ENCODE data around the gene DYRK3. TPM values are rescaled to one million over a fixed set of nuclear protein-coding genes. Genes with fewer than 3 reads are reported as not detected.
"Not testable (repeated sequence)": the region's sequence is repeated elsewhere in the genome, so short reads cannot be mapped to it uniquely, and the experiment has no call there.

DYRK3 gene
- total and polyA plus RNA-seq, 5 donors: 15.7 to 29.8 (median 22.5) TPM

DNA sequence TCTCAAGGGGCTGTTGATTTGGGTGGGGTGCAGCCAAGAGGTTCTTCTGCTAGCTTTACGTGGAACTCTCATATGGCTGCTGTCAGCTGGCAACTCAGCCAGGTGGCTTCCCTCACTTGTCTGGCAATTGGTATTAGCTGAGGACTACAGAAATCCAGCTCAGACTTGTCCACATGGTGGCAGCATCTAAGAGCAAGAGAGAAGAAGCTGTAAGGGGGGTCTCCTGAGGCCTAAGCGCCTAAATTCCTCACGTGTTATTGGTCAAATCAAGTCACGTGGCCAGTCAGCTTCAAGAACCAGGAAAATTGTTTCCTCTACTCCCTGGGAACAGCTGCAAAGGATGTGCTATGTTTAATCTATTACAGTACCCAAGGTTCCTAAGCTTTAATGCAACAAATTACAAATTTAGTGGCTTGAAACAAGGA lies 4.2 kb upstream of the DYRK3 start:
- H3K27me3 ChIP-seq (ENCODE audit: control insufficient read depth, insufficient read depth): no peaks in the 10 kb centered on the region
- H3K4me1 ChIP-seq (ENCODE audit: control insufficient read depth, insufficient read depth, low read length): peaks cover 2% of the 10 kb centered on the region
- no peak overlapping the region for H3K4me3 ChIP-seq (ENCODE audit: low read length)
- H3K9me3 ChIP-seq (ENCODE audit: control insufficient read depth, low read length): no peaks in the 10 kb centered on the region
- DNase-seq: peak; percentile 72 to 83 (median 80)
- 16% methylated on average over 4 of the region's 4 CpGs for WGBS
- intact Hi-C loops (cut with DNase I): loop anchor here in 3 of 4 donors (5.0 to 10.0 kb wide), 4 partner anchors 104 to 354 kb away; no protein-coding TSS in a partner anchor
- H3K27ac ChIP-seq (ENCODE audit: low read length): no peak overlapping the region
- peak in 1 of 2 donors; percentile 30 for ATAC-seq

GRCh38 chr1:206633708-206634121 lies 1.6 kb upstream of the DYRK3 start:
- peaks cover 2% of the 10 kb centered on the region for H3K4me1 ChIP-seq (ENCODE audit: control insufficient read depth, insufficient read depth, low read length)
- intact Hi-C loops (cut with DNase I): loop anchor here in 3 of 4 donors (2.0 to 10.0 kb wide), 6 partner anchors 29 to 351 kb away; no protein-coding TSS in a partner anchor
- no peak overlapping the region for H3K27ac ChIP-seq (ENCODE audit: low read length)
- DNase-seq (no peak), ATAC-seq (peak in 1 of 2 donors; percentile 4)
- no peak overlapping the region for H3K4me3 ChIP-seq (ENCODE audit: low read length)
- WGBS: 58% methylated on average over 9 of the region's 9 CpGs
- H3K9me3 ChIP-seq (ENCODE audit: control insufficient read depth, low read length): no peaks in the 10 kb centered on the region
- H3K27me3 ChIP-seq (ENCODE audit: control insufficient read depth, insufficient read depth): no peaks in the 10 kb centered on the region

DNA sequence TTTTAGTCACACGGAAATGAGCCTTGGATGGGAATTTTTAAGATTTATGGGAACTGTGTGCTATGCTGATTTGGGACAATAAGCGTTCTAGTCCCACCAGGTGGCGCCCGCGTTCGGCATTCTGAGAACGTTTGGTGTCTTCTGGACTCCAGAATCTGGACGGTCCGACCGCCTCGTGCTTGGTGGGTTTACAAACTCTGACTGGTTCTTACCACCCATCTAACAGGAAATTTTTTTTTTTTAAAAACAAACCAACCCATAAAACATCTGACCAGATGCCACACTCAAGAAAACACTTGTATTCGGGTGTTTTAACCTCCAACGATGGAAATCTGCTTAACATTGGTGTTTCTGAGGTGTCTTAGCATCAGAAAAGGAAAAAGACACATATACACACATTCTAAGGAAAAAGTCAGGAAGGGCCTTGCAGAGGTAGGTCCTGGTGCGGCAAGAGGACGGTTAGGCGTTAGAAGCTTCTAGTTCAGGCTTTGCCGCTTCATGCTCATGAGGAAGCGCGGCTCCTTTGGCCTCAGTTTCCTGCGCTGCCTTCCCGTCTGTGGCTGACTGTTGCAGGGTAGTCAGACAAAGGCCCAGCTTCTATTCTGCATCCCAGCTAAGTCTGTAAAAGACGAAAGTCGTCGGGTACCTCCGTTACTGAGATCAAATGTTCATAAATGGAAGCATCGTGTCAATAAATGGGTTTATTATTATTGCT lies 814 bp upstream of the DYRK3 start:
- H3K9me3 ChIP-seq (ENCODE audit: control insufficient read depth, low read length): no peaks in the 10 kb centered on the region
- peaks cover 2% of the 10 kb centered on the region for H3K4me1 ChIP-seq (ENCODE audit: control insufficient read depth, insufficient read depth, low read length)
- no peaks in the 10 kb centered on the region for H3K27me3 ChIP-seq (ENCODE audit: control insufficient read depth, insufficient read depth)
- WGBS: 9% methylated on average over 26 of the region's 26 CpGs
- DNase-seq: peak; percentile 94 to 98 (median 97)
- peak; percentile 76 for ATAC-seq
- peak overlapping the region; percentile 68 for H3K27ac ChIP-seq (ENCODE audit: low read length)
- intact Hi-C loops (cut with DNase I): loop anchor here (2.0 to 10.0 kb wide), 6 partner anchors 28 to 350 kb away; no protein-coding TSS in a partner anchor
- H3K4me3 ChIP-seq (ENCODE audit: low read length): peak overlapping the region; percentile 67

- H3K9me3 ChIP-seq (ENCODE audit: control insufficient read depth, low read length): no peaks in the 10 kb centered on the region
- WGBS: 2% methylated on average over 14 of the region's 14 CpGs
- no peak overlapping the region for H3K27ac ChIP-seq (ENCODE audit: low read length)
- intact Hi-C loops (cut with DNase I): loop anchor here in 3 of 4 donors (2.0 to 10.0 kb wide), 5 partner anchors 27 to 349 kb away; no protein-coding TSS in a partner anchor
- no peaks in the 10 kb centered on the region for H3K27me3 ChIP-seq (ENCODE audit: control insufficient read depth, insufficient read depth)
- ATAC-seq (peak in 1 of 2 donors; percentile 2), DNase-seq (no peak)
- peak overlapping the region; percentile 67 for H3K4me3 ChIP-seq (ENCODE audit: low read length)
- peaks cover 2% of the 10 kb centered on the region for H3K4me1 ChIP-seq (ENCODE audit: control insufficient read depth, insufficient read depth, low read length)
Measured at GRCh38 chr1:206635978-206636345, 626 bp downstream of the DYRK3 start.

DNA sequence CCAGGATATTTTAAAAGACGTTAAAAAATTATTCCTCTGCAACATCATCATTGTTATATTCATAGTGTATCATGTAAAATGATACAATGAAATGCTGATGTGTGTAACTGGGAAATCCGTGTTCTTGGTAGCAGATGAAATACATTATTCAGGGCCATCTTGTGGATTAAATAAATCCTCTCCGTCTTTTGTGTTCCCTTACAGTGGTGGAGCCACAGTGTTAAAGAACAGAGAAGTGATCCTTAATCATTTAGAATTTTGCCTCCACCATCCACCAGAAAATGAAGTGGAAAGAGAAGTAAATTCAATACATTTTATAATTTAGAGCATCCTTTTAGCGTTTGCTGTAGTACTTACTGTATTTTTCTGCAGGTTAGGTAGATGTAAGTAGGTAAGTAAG lies 1.3 kb downstream of the DYRK3 start:
- intact Hi-C loops (cut with DNase I): loop anchor here in 2 of 4 donors (5.0 to 10.0 kb wide), 3 partner anchors 98 to 348 kb away; no protein-coding TSS in a partner anchor
- H3K4me1 ChIP-seq (ENCODE audit: control insufficient read depth, insufficient read depth, low read length): peaks cover 2% of the 10 kb centered on the region
- H3K27me3 ChIP-seq (ENCODE audit: control insufficient read depth, insufficient read depth): no peaks in the 10 kb centered on the region
- H3K9me3 ChIP-seq (ENCODE audit: control insufficient read depth, low read length): no peaks in the 10 kb centered on the region
- WGBS: 18% methylated on average over 4 of the region's 4 CpGs
- no peak overlapping the region for H3K27ac ChIP-seq (ENCODE audit: low read length)
- DNase-seq: no peak
- H3K4me3 ChIP-seq (ENCODE audit: low read length): peak overlapping the region; percentile 22
- no peak for ATAC-seq

- peak overlapping the region; percentile 22 for H3K4me3 ChIP-seq (ENCODE audit: low read length)
- no peak for DNase-seq
- peaks cover 2% of the 10 kb centered on the region for H3K4me1 ChIP-seq (ENCODE audit: control insufficient read depth, insufficient read depth, low read length)
- no peaks in the 10 kb centered on the region for H3K27me3 ChIP-seq (ENCODE audit: control insufficient read depth, insufficient read depth)
- no peak overlapping the region for H3K27ac ChIP-seq (ENCODE audit: low read length)
- no peak for ATAC-seq
- no peaks in the 10 kb centered on the region for H3K9me3 ChIP-seq (ENCODE audit: control insufficient read depth, low read length)
- intact Hi-C loops (cut with DNase I): loop anchor here in 2 of 4 donors (5.0 to 10.0 kb wide), 3 partner anchors 97 to 347 kb away; no protein-coding TSS in a partner anchor
Measured at GRCh38 chr1:206637605-206638004, 2.3 kb downstream of the DYRK3 start.

- H3K4me1 ChIP-seq (ENCODE audit: control insufficient read depth, insufficient read depth, low read length); H3K9me3 ChIP-seq (ENCODE audit: control insufficient read depth, low read length); DNase-seq; H3K4me3 ChIP-seq (ENCODE audit: low read length); H3K27ac ChIP-seq (ENCODE audit: low read length); intact Hi-C loops (cut with DNase I); H3K27me3 ChIP-seq (ENCODE audit: control insufficient read depth, insufficient read depth); ATAC-seq: not testable (repeated sequence)
- WGBS: 84% methylated on average over 2 of the region's 2 CpGs
Measured at GRCh38 chr1:206642074-206642473, 6.7 kb downstream of the DYRK3 start.

DNA sequence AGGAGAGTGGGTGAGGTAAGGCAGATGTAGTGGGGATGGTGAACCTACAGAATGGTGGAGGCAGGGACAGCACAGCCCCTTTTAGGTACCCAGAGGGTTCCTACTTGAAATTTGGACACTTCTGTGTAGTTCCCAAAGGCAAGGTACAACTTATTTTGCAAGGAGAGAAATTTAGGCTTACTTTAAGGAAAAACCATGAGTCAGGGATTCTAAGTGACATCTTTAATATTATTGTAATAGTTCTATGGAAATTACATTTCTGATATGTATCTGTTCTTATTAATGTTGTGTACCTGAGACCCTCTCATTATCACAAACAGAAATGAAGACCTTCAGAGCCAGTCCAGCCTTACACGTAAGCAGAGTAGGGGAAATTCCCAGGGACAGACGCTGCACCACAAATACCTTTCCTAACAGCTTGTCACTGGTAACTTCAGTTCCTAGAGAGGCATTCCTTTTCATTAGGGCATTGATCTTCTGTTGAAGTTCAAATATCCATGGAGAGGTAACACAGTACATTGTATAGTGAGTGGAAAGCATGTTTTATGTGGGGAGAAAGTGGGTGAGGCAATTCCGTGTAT lies 7.9 kb downstream of the DYRK3 start:
- H3K27me3 ChIP-seq (ENCODE audit: control insufficient read depth, insufficient read depth): no peaks in the 10 kb centered on the region
- ATAC-seq (no peak), DNase-seq (no peak)
- H3K27ac ChIP-seq (ENCODE audit: low read length): no peak overlapping the region
- intact Hi-C loops (cut with DNase I): no loop called here
- H3K4me1 ChIP-seq (ENCODE audit: control insufficient read depth, insufficient read depth, low read length): no peaks in the 10 kb centered on the region
- 70% methylated on average over 3 of the region's 3 CpGs for WGBS
- H3K4me3 ChIP-seq (ENCODE audit: low read length): no peak overlapping the region
- no peaks in the 10 kb centered on the region for H3K9me3 ChIP-seq (ENCODE audit: control insufficient read depth, low read length)

DNA sequence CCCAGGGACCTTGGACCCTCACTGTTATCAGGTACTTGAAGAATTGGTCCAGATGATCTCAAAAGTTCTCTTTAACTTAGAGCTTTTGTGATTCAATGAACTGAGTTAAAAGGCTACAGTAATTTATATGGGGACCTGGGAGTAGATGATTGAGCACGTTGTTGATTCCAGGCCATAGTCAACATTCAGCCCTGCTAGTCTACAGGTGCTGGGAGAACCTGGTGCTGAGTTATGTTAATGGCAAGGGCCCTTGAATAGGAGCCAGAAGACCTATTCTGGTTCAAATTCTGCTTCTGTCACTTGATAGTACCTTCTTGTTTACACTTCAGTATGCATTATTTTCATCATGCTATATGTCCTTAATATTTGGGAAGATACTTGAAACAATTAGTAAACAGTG lies 11.2 kb downstream of the DYRK3 start:
- intact Hi-C loops (cut with DNase I): no loop called here
- no peak for DNase-seq
- Histone ChIP-seq H3K4me1 (ENCODE audit: control insufficient read depth, insufficient read depth, low read length) (peaks cover 2% of the 10 kb centered on the region), H3K9me3 (ENCODE audit: control insufficient read depth, low read length) (no peaks in the 10 kb centered on the region), H3K27ac (ENCODE audit: low read length) (no peak overlapping the region), H3K27me3 (ENCODE audit: control insufficient read depth, insufficient read depth) (no peaks in the 10 kb centered on the region), H3K4me3 (ENCODE audit: low read length) (no peak overlapping the region)
- 81% methylated on average over 1 of the region's 1 CpG for WGBS
- no peak for ATAC-seq

DNA sequence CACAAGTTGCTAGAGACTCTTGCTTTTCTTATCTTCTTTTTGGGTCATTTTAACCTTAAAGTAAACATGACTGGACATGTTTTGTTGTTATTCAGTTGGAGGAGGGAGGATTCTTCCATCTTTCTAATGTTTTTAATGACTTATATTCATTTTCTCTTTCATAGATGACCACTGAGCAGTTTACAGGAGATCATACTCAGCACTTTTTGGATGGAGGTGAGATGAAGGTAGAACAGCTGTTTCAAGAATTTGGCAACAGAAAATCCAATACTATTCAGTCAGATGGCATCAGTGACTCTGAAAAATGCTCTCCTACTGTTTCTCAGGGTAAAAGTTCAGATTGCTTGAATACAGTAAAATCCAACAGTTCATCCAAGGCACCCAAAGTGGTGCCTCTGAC lies 11.9 kb downstream of the DYRK3 start:
- Histone ChIP-seq H3K4me3 (ENCODE audit: low read length) (no peak overlapping the region), H3K27ac (ENCODE audit: low read length) (no peak overlapping the region), H3K9me3 (ENCODE audit: control insufficient read depth, low read length) (no peaks in the 10 kb centered on the region), H3K27me3 (ENCODE audit: control insufficient read depth, insufficient read depth) (no peaks in the 10 kb centered on the region), H3K4me1 (ENCODE audit: control insufficient read depth, insufficient read depth, low read length) (peaks cover 2% of the 10 kb centered on the region)
- DNase-seq (no peak), ATAC-seq (no peak)
- intact Hi-C loops (cut with DNase I): no loop called here

GRCh38 chr1:206649261-206649921 lies 14.1 kb downstream of the DYRK3 start:
- Histone ChIP-seq H3K4me3 (ENCODE audit: low read length) (no peak overlapping the region), H3K27me3 (ENCODE audit: control insufficient read depth, insufficient read depth) (no peaks in the 10 kb centered on the region), H3K9me3 (ENCODE audit: control insufficient read depth, low read length) (no peaks in the 10 kb centered on the region), H3K27ac (ENCODE audit: low read length) (peak overlapping the region; percentile 73), H3K4me1 (ENCODE audit: control insufficient read depth, insufficient read depth, low read length) (peaks cover 4% of the 10 kb centered on the region)
- 61% methylated on average over 5 of the region's 5 CpGs for WGBS
- intact Hi-C loops (cut with DNase I): no loop called here
- ATAC-seq (peak; percentile 29 to 38), DNase-seq (no peak)
